ENCODE measurements around the gene GPC2. TPM values are rescaled to one million over a fixed set of nuclear protein-coding genes. Genes with fewer than 3 reads are reported as not detected.
"Not testable (repeated sequence)": the region's sequence is repeated elsewhere in the genome, so short reads cannot be mapped to it uniquely, and the experiment has no call there.

Gene GPC2
- total RNA-seq (11.2 TPM), polyA plus RNA-seq (8.5 TPM)
- long read RNA-seq, donor 1, partial matches to known transcripts, result 6 of 6 reads
- long read RNA-seq, donor 1, other reads (novel, unspliced or antisense), result 0 of 6 reads
- long read RNA-seq, donor 2, result 0 reads
- long read RNA-seq, donor 3, partial matches to known transcripts, result 59 of 59 reads
- long read RNA-seq, donor 3, other reads (novel, unspliced or antisense), result 0 of 59 reads
- long read RNA-seq, donor 4, partial matches to known transcripts, result 0 of 1 reads
- long read RNA-seq, donor 4, other reads (novel, unspliced or antisense), result 0 of 1 reads
- long read RNA-seq, donor 5, partial matches to known transcripts, result 0 of 3 reads
- long read RNA-seq, donor 5, other reads (novel, unspliced or antisense), result 0 of 3 reads
- long read RNA-seq, donor 6, partial matches to known transcripts, result 313 of 321 reads
- long read RNA-seq, donor 6, other reads (novel, unspliced or antisense), result 8 of 321 reads
- long read RNA-seq, donor 7, partial matches to known transcripts, result 0 of 2 reads
- long read RNA-seq, donor 7, other reads (novel, unspliced or antisense), result 0 of 2 reads
- long read RNA-seq, donor 8, partial matches to known transcripts, result 0 of 1 reads
- long read RNA-seq, donor 8, other reads (novel, unspliced or antisense), result 0 of 1 reads
- long read RNA-seq, donor 9, partial matches to known transcripts, result 0 of 2 reads
- long read RNA-seq, donor 9, other reads (novel, unspliced or antisense), result 0 of 2 reads
- long read RNA-seq, donor 10, partial matches to known transcripts, result 0 of 1 reads
- long read RNA-seq, donor 10, other reads (novel, unspliced or antisense), result 0 of 1 reads

- peak; percentile 93 to 98 (median 96) for DNase-seq (ENCODE audit: low read depth in 6 of 9, low spot score in 9 of 9)
- Histone ChIP-seq H3K27ac (ENCODE audit: low read depth in 1 of 2, low read length in 1 of 2) (peak within 1 kb of the TSS in 1 of 2 donors; percentile 61), H3K4me1 (ENCODE audit: control insufficient read depth in 2 of 2, insufficient read depth in 2 of 2, low read length in 2 of 2) (peaks cover 18 to 71% of the 10 kb centered on the region in 2 donors), H3K4me3 (ENCODE audit: low read length in 2 of 2) (peak within 1 kb of the TSS; percentile 74 to 87), H3K36me3 (ENCODE audit: control insufficient read depth in 2 of 2, insufficient read depth in 2 of 2, low read length in 1 of 2) (peaks cover 4 to 18% of the 10 kb centered on the region in 2 donors), H3K27me3 (ENCODE audit: control insufficient read depth in 2 of 2, insufficient read depth in 1 of 2, low read length in 1 of 2) (peaks cover 0 to 3% of the 10 kb centered on the region in 2 donors), H3K9me3 (ENCODE audit: control insufficient read depth in 2 of 2, insufficient read depth in 1 of 2, low read length in 1 of 2) (peaks cover 0 to 20% of the 10 kb centered on the region in 2 donors)
- 5% methylated on average over 78 of the region's 78 CpGs for WGBS
Measured at GRCh38 chr7:100177045-100178001, at the start of gene GPC2, which contains the start of gene STAG3. TSS of gene GPC2 (minus strand) at chr7:100177381. CDS start at chr7:100177199, 182 bp downstream. TSS of gene STAG3 (plus strand) at chr7:100177918. CDS start at chr7:100180557, 2,639 bp downstream.

- peak overlapping the region; percentile 32 to 74 for H3K27ac ChIP-seq (ENCODE audit: low read depth in 1 of 2, low read length in 1 of 2)
- 83% methylated on average over 6 of the region's 6 CpGs for WGBS
Measured at GRCh38 chr7:100224891-100225290, 47.7 kb upstream of the GPC2 start.

GRCh38 chr7:100223376-100223927 lies 46.3 kb upstream of the GPC2 start:
- H3K4me1 ChIP-seq (ENCODE audit: control insufficient read depth in 2 of 2, insufficient read depth in 2 of 2, low read length in 2 of 2), result peaks cover 3 to 62% of the 10 kb centered on the region in 2 donors
- peak overlapping the region in 1 of 2 donors; percentile 99 for H3K4me3 ChIP-seq (ENCODE audit: low read length in 2 of 2)
- H3K36me3 ChIP-seq (ENCODE audit: control insufficient read depth in 2 of 2, insufficient read depth in 2 of 2, low read length in 1 of 2), result peaks cover 33 to 61% of the 10 kb centered on the region in 2 donors
- DNase-seq (ENCODE audit: low read depth in 6 of 9, low spot score in 9 of 9); H3K27me3 ChIP-seq (ENCODE audit: control insufficient read depth in 2 of 2, insufficient read depth in 1 of 2, low read length in 1 of 2); H3K9me3 ChIP-seq (ENCODE audit: control insufficient read depth in 2 of 2, insufficient read depth in 1 of 2, low read length in 1 of 2): not testable (repeated sequence)
- peak overlapping the region; percentile 6 to 57 for H3K27ac ChIP-seq (ENCODE audit: low read depth in 1 of 2, low read length in 1 of 2)
- 92% methylated on average over 17 of the region's 17 CpGs for WGBS

More at GRCh38 chr7:100224891-100225290, 47.7 kb upstream of the GPC2 start:
- not testable (repeated sequence) for H3K27me3 ChIP-seq (ENCODE audit: control insufficient read depth in 2 of 2, insufficient read depth in 1 of 2, low read length in 1 of 2); H3K4me3 ChIP-seq (ENCODE audit: low read length in 2 of 2); H3K9me3 ChIP-seq (ENCODE audit: control insufficient read depth in 2 of 2, insufficient read depth in 1 of 2, low read length in 1 of 2); DNase-seq (ENCODE audit: low read depth in 6 of 9, low spot score in 9 of 9)
- peaks cover 3 to 56% of the 10 kb centered on the region in 2 donors for H3K4me1 ChIP-seq (ENCODE audit: control insufficient read depth in 2 of 2, insufficient read depth in 2 of 2, low read length in 2 of 2)
- H3K36me3 ChIP-seq (ENCODE audit: control insufficient read depth in 2 of 2, insufficient read depth in 2 of 2, low read length in 1 of 2), result peaks cover 33 to 61% of the 10 kb centered on the region in 2 donors

GRCh38 chr7:100222445-100223132 lies 45.4 kb upstream of the GPC2 start:
- WGBS, result 94% methylated on average over 13 of the region's 13 CpGs
- no peaks in the 10 kb centered on the region for H3K27me3 ChIP-seq (ENCODE audit: control insufficient read depth in 2 of 2, insufficient read depth in 1 of 2, low read length in 1 of 2)
- H3K9me3 ChIP-seq (ENCODE audit: control insufficient read depth in 2 of 2, insufficient read depth in 1 of 2, low read length in 1 of 2), result peaks cover 0 to 7% of the 10 kb centered on the region in 2 donors
- peak overlapping the region; percentile 71 to 99 for H3K4me3 ChIP-seq (ENCODE audit: low read length in 2 of 2)
- H3K27ac ChIP-seq (ENCODE audit: low read depth in 1 of 2, low read length in 1 of 2), result peak overlapping the region; percentile 95 to 100
- H3K36me3 ChIP-seq (ENCODE audit: control insufficient read depth in 2 of 2, insufficient read depth in 2 of 2, low read length in 1 of 2), result peaks cover 33 to 61% of the 10 kb centered on the region in 2 donors
- peaks cover 3 to 67% of the 10 kb centered on the region in 2 donors for H3K4me1 ChIP-seq (ENCODE audit: control insufficient read depth in 2 of 2, insufficient read depth in 2 of 2, low read length in 2 of 2)
- DNase-seq (ENCODE audit: low read depth in 6 of 9, low spot score in 9 of 9), result no peak

GRCh38 chr7:100221767-100222444 lies 44.7 kb upstream of the GPC2 start:
- peak overlapping the region; percentile 71 to 99 for H3K4me3 ChIP-seq (ENCODE audit: low read length in 2 of 2)
- H3K4me1 ChIP-seq (ENCODE audit: control insufficient read depth in 2 of 2, insufficient read depth in 2 of 2, low read length in 2 of 2), result peaks cover 7 to 67% of the 10 kb centered on the region in 2 donors
- H3K27ac ChIP-seq (ENCODE audit: low read depth in 1 of 2, low read length in 1 of 2), result peak overlapping the region; percentile 95 to 100
- WGBS, result 70% methylated on average over 14 of the region's 14 CpGs
- H3K27me3 ChIP-seq (ENCODE audit: control insufficient read depth in 2 of 2, insufficient read depth in 1 of 2, low read length in 1 of 2), result no peaks in the 10 kb centered on the region
- peaks cover 29 to 61% of the 10 kb centered on the region in 2 donors for H3K36me3 ChIP-seq (ENCODE audit: control insufficient read depth in 2 of 2, insufficient read depth in 2 of 2, low read length in 1 of 2)
- H3K9me3 ChIP-seq (ENCODE audit: control insufficient read depth in 2 of 2, insufficient read depth in 1 of 2, low read length in 1 of 2), result peaks cover 0 to 7% of the 10 kb centered on the region in 2 donors
- peak in 2 of 9 donors; percentile 45 to 54 for DNase-seq (ENCODE audit: low read depth in 6 of 9, low spot score in 9 of 9)

- Histone ChIP-seq H3K4me3 (ENCODE audit: low read length in 2 of 2) (peak overlapping the region; percentile 71 to 99), H3K36me3 (ENCODE audit: control insufficient read depth in 2 of 2, insufficient read depth in 2 of 2, low read length in 1 of 2) (peaks cover 28 to 55% of the 10 kb centered on the region in 2 donors), H3K27ac (ENCODE audit: low read depth in 1 of 2, low read length in 1 of 2) (peak overlapping the region; percentile 98 to 100), H3K9me3 (ENCODE audit: control insufficient read depth in 2 of 2, insufficient read depth in 1 of 2, low read length in 1 of 2) (peaks cover 0 to 7% of the 10 kb centered on the region in 2 donors), H3K27me3 (ENCODE audit: control insufficient read depth in 2 of 2, insufficient read depth in 1 of 2, low read length in 1 of 2) (no peaks in the 10 kb centered on the region), H3K4me1 (ENCODE audit: control insufficient read depth in 2 of 2, insufficient read depth in 2 of 2, low read length in 2 of 2) (peaks cover 7 to 67% of the 10 kb centered on the region in 2 donors)
- peak; percentile 75 to 97 (median 91) for DNase-seq (ENCODE audit: low read depth in 6 of 9, low spot score in 9 of 9)
- 4% methylated on average over 5 of the region's 5 CpGs for WGBS
Measured at GRCh38 chr7:100221231-100221718, 44.1 kb upstream of the GPC2 start.

- peak overlapping the region; percentile 71 to 99 for H3K4me3 ChIP-seq (ENCODE audit: low read length in 2 of 2)
- no peaks in the 10 kb centered on the region for H3K27me3 ChIP-seq (ENCODE audit: control insufficient read depth in 2 of 2, insufficient read depth in 1 of 2, low read length in 1 of 2)
- H3K36me3 ChIP-seq (ENCODE audit: control insufficient read depth in 2 of 2, insufficient read depth in 2 of 2, low read length in 1 of 2), result peaks cover 28 to 52% of the 10 kb centered on the region in 2 donors
- DNase-seq (ENCODE audit: low read depth in 6 of 9, low spot score in 9 of 9), result peak in 3 of 9 donors; percentile 30 to 55 (median 41)
- H3K4me1 ChIP-seq (ENCODE audit: control insufficient read depth in 2 of 2, insufficient read depth in 2 of 2, low read length in 2 of 2), result peaks cover 7 to 66% of the 10 kb centered on the region in 2 donors
- H3K27ac ChIP-seq (ENCODE audit: low read depth in 1 of 2, low read length in 1 of 2), result peak overlapping the region; percentile 98 to 100
- WGBS, result 25% methylated on average over 22 of the region's 22 CpGs
- H3K9me3 ChIP-seq (ENCODE audit: control insufficient read depth in 2 of 2, insufficient read depth in 1 of 2, low read length in 1 of 2), result peaks cover 0 to 7% of the 10 kb centered on the region in 2 donors
Measured at GRCh38 chr7:100220586-100221230, 43.5 kb upstream of the GPC2 start.

All from thymus (tissue), 14 donors.